GM19467 (cell line): ENCODE results near the gene GAB2.

ENCODE experiments used
- ATAC-seq: cut with Tn5 transposase; IDR thresholded peaks from one replicate; pipeline ENCODE4 v1.9.1; 2021; ENCODE audit warnings: mild to moderate bottlenecking, moderate library complexity; ENCODE audit not compliant: unreplicated experiment

Gene GAB2

GRCh38 chr11:78402847-78403246, 14.8 kb downstream of the GAB2 start:
- ATAC-seq = no peak

GRCh38 chr11:78400702-78401101, 16.9 kb downstream of the GAB2 start:
- ATAC-seq = no peak

GRCh38 chr11:78400116-78400515, 17.5 kb downstream of the GAB2 start:
- no peak for ATAC-seq

- ATAC-seq = no peak
Observed at GRCh38 chr11:78399136-78399535, 18.5 kb downstream of the GAB2 start.

GRCh38 chr11:78398715-78399114, 18.9 kb downstream of the GAB2 start:
- no peak for ATAC-seq

GRCh38 chr11:78397398-78397797, 20.2 kb downstream of the GAB2 start:
- peak; percentile 84 for ATAC-seq

GRCh38 chr11:78395597-78395996, 22.0 kb downstream of the GAB2 start:
- ATAC-seq = no peak

GRCh38 chr11:78392854-78393253, 24.8 kb downstream of the GAB2 start:
- ATAC-seq = no peak

GRCh38 chr11:78391424-78391823, 26.2 kb downstream of the GAB2 start:
- ATAC-seq = no peak

- no peak for ATAC-seq
Observed at GRCh38 chr11:78390809-78391208, 26.8 kb downstream of the GAB2 start.

GRCh38 chr11:78386215-78386941, 31.2 kb downstream of the GAB2 start:
- no peak for ATAC-seq

- ATAC-seq = no peak
Observed at GRCh38 chr11:78385205-78385604, 32.4 kb downstream of the GAB2 start.

GRCh38 chr11:78384231-78384630, 33.4 kb downstream of the GAB2 start:
- no peak for ATAC-seq

- no peak for ATAC-seq
Observed at GRCh38 chr11:78381865-78382264, 35.8 kb downstream of the GAB2 start.

GRCh38 chr11:78380615-78381051, 37.0 kb downstream of the GAB2 start:
- ATAC-seq = no peak

GRCh38 chr11:78379039-78379670, 38.5 kb downstream of the GAB2 start:
- no peak for ATAC-seq

- ATAC-seq = no peak
Observed at GRCh38 chr11:78377625-78378418, 39.8 kb downstream of the GAB2 start.

- ATAC-seq = no peak
Observed at GRCh38 chr11:78376858-78377257, 40.8 kb downstream of the GAB2 start.

GRCh38 chr11:78374917-78375316, 42.7 kb downstream of the GAB2 start:
- ATAC-seq = no peak

- no peak for ATAC-seq
Observed at GRCh38 chr11:78373689-78374088, 43.9 kb downstream of the GAB2 start.

GRCh38 chr11:78372114-78372768, 45.4 kb downstream of the GAB2 start:
- no peak for ATAC-seq
